ENCODE data around the gene RPP21. TPM values are rescaled to one million over a fixed set of nuclear protein-coding genes. Genes with fewer than 3 reads are reported as not detected.

The RPP21 gene
- total RNA-seq, 1 donor: 24.6 TPM

DNA sequence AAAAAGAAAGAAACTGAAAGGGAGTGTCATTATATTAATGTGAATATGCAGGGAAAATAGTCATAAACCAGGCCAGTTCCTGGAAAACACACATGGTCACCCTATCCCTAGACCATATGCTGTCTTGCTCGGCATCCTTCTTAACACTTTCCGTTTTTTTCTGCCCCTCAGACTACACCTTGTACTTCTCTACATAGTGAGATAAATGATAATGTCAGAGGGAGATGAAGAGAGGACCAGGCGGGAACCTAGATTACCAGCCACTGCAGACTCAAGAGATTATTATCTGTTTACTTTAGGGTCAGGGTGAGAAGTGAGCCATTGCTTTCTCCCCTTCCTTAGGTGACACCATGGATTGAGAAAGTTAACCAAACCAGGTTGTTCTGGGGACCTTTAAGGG lies 3.7 kb upstream of the RPP21 start:
- Histone ChIP-seq H3K4me2 (ENCODE audit: insufficient read depth, low read length) (no peak overlapping the region), H3K79me2 (ENCODE audit: insufficient read depth, low read length) (peaks cover 2% of the 10 kb centered on the region), H3K27ac (ENCODE audit: low read depth, low read length) (no peak overlapping the region), H3K4me1 (ENCODE audit: insufficient read depth, low read length) (peaks cover 9% of the 10 kb centered on the region), H3K4me3 (ENCODE audit: insufficient read depth, low read length) (no peak overlapping the region), H3K36me3 (ENCODE audit: insufficient read depth, low read length) (peaks cover 33% of the 10 kb centered on the region), H3K27me3 (ENCODE audit: insufficient read depth, low read length) (no peaks in the 10 kb centered on the region), H4K20me1 (ENCODE audit: insufficient read depth, low read length) (no peaks in the 10 kb centered on the region), H3K9me3 (ENCODE audit: low read depth, low read length) (no peaks in the 10 kb centered on the region), H2AFZ (ENCODE audit: low read length) (no peak overlapping the region)
- TF ChIP-seq, protein P1, sequence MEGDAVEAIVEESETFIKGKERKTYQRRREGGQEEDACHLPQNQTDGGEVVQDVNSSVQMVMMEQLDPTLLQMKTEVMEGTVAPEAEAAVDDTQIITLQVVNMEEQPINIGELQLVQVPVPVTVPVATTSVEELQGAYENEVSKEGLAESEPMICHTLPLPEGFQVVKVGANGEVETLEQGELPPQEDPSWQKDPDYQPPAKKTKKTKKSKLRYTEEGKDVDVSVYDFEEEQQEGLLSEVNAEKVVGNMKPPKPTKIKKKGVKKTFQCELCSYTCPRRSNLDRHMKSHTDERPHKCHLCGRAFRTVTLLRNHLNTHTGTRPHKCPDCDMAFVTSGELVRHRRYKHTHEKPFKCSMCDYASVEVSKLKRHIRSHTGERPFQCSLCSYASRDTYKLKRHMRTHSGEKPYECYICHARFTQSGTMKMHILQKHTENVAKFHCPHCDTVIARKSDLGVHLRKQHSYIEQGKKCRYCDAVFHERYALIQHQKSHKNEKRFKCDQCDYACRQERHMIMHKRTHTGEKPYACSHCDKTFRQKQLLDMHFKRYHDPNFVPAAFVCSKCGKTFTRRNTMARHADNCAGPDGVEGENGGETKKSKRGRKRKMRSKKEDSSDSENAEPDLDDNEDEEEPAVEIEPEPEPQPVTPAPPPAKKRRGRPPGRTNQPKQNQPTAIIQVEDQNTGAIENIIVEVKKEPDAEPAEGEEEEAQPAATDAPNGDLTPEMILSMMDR (IDR thresholded peaks at IDR 0.05; ENCODE audit: extremely low read depth, low read depth, low read length): no peak
- DNase-seq (ENCODE audit: insufficient read length, low spot score, missing footprints): no peak

DNA sequence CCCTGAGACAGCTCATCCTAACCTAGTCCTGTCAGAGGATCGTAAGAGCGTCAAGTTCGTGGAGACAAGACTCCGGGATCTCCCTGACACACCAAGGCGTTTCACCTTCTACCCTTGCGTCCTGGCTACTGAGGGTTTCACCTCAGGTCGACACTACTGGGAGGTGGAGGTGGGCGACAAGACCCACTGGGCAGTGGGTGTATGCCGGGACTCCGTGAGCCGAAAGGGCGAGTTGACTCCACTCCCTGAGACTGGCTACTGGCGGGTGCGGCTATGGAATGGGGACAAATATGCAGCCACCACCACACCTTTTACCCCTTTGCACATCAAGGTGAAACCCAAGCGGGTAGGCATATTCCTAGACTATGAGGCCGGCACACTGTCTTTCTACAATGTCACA lies 3.2 kb upstream of the RPP21 start:
- Histone ChIP-seq H3K27ac (ENCODE audit: low read depth, low read length) (no peak overlapping the region), H3K79me2 (ENCODE audit: insufficient read depth, low read length) (peaks cover 3% of the 10 kb centered on the region), H3K4me3 (ENCODE audit: insufficient read depth, low read length) (no peak overlapping the region), H3K27me3 (ENCODE audit: insufficient read depth, low read length) (no peaks in the 10 kb centered on the region), H3K4me1 (ENCODE audit: insufficient read depth, low read length) (peaks cover 9% of the 10 kb centered on the region), H3K4me2 (ENCODE audit: insufficient read depth, low read length) (no peak overlapping the region), H2AFZ (ENCODE audit: low read length) (no peak overlapping the region), H3K9me3 (ENCODE audit: low read depth, low read length) (no peaks in the 10 kb centered on the region), H3K36me3 (ENCODE audit: insufficient read depth, low read length) (peaks cover 31% of the 10 kb centered on the region), H4K20me1 (ENCODE audit: insufficient read depth, low read length) (no peaks in the 10 kb centered on the region)
- DNase-seq (ENCODE audit: insufficient read length, low spot score, missing footprints): no peak
- TF ChIP-seq, protein P1 (IDR thresholded peaks at IDR 0.05; ENCODE audit: extremely low read depth, low read depth, low read length): no peak

DNA sequence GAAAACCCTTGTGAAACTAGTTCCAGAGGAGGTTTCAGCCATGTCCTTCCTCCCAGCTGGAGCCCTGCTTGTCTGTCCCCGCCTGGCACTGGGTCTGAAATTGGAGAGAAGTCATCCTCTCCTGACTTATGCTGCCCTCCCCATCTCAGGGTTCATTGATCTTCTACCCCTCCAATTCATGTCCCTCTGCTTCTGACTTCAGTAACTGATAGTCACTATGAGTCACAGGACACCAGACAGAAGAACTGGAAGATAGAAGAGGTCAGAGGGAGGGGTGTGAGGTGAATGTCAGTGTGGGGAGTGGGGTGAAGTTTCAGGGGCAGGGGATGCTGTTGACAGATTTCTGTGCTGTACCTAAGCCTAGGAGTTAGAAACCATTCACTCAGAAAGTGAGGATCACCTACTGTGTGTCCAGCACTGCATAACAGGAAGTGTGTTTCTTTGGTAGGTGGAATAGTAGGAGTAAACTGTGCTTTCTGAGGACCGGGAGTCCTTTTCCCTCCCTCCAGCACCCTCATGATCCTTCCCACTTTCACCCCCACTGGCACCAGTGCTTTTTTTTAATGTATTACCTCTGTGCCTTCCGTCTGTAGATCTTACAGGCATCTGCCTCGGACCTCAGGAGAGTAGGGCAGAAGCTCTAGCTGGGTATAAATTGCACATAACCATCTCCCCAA lies 627 bp upstream of the RPP21 start:
- Histone ChIP-seq H3K9me3 (ENCODE audit: low read depth, low read length) (no peaks in the 10 kb centered on the region), H3K4me3 (ENCODE audit: insufficient read depth, low read length) (peak overlapping the region; percentile 92), H3K27me3 (ENCODE audit: insufficient read depth, low read length) (no peaks in the 10 kb centered on the region), H2AFZ (ENCODE audit: low read length) (peak overlapping the region; percentile 94), H3K4me1 (ENCODE audit: insufficient read depth, low read length) (peaks cover 9% of the 10 kb centered on the region), H3K36me3 (ENCODE audit: insufficient read depth, low read length) (peaks cover 31% of the 10 kb centered on the region), H3K4me2 (ENCODE audit: insufficient read depth, low read length) (peak overlapping the region; percentile 81), H4K20me1 (ENCODE audit: insufficient read depth, low read length) (no peaks in the 10 kb centered on the region), H3K27ac (ENCODE audit: low read depth, low read length) (no peak overlapping the region), H3K79me2 (ENCODE audit: insufficient read depth, low read length) (peaks cover 3% of the 10 kb centered on the region)
- DNase-seq (ENCODE audit: insufficient read length, low spot score, missing footprints): no peak
- TF ChIP-seq, protein P1 (IDR thresholded peaks at IDR 0.05; ENCODE audit: extremely low read depth, low read depth, low read length): no peak

DNA sequence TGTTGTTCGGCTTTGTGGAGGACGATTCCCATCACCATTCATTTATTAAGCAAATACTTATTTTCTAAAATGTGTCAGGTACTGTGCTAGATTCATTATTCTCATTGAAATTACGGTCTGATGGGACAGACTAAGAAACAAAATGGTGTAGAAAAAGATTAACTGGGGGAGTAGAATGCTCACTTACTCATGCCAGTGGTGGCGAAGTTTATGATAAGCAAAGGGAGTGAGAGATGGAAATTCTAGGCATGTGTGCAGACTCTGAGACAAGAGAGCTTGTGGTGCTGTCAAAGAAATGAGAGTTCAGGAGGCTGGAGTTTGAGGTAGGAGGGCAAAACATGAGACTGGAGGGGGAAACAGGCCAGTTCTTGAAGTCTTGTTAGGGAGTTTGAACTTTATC lies 896 bp downstream of the RPP21 start:
- H3K4me1 ChIP-seq (ENCODE audit: insufficient read depth, low read length): peaks cover 5% of the 10 kb centered on the region
- H3K27me3 ChIP-seq (ENCODE audit: insufficient read depth, low read length): no peaks in the 10 kb centered on the region
- no peak overlapping the region for H2AFZ ChIP-seq (ENCODE audit: low read length)
- peak overlapping the region; percentile 92 for H3K4me3 ChIP-seq (ENCODE audit: insufficient read depth, low read length)
- no peak overlapping the region for H3K27ac ChIP-seq (ENCODE audit: low read depth, low read length)
- peaks cover 22% of the 10 kb centered on the region for H3K36me3 ChIP-seq (ENCODE audit: insufficient read depth, low read length)
- TF ChIP-seq, protein P1 (IDR thresholded peaks at IDR 0.05; ENCODE audit: extremely low read depth, low read depth, low read length): no peak
- H3K4me2 ChIP-seq (ENCODE audit: insufficient read depth, low read length): peak overlapping the region; percentile 81
- H3K9me3 ChIP-seq (ENCODE audit: low read depth, low read length): no peaks in the 10 kb centered on the region
- DNase-seq (ENCODE audit: insufficient read length, low spot score, missing footprints): no peak
- peaks cover 3% of the 10 kb centered on the region for H3K79me2 ChIP-seq (ENCODE audit: insufficient read depth, low read length)
- no peaks in the 10 kb centered on the region for H4K20me1 ChIP-seq (ENCODE audit: insufficient read depth, low read length)
